HUDEP-2 (cell line): ENCODE measurements around the gene CFAP221.
A peak's percentile ranks its signal among the peaks of the same experiment; 100 is the strongest.

Experiments used
- DNase-seq, 76 experiments: peaks; one replicate each; lab custom pipeline; 2025; ENCODE audit not compliant: unreplicated experiment in 76 of 76; lab: John Stamatoyannopoulos, UW

The CFAP221 gene

GRCh38 chr2:119638685-119639554 is 94.7 kb downstream of the CFAP221 start:
- DNase-seq: peak in 1 of 76 experiments; percentile 2

- DNase-seq: peak in 55 of 76 experiments; percentile 2 to 71 (median 35)
Measured at GRCh38 chr2:119641562-119642258, 97.5 kb downstream of the CFAP221 start.

GRCh38 chr2:119644186-119644585 is 99.9 kb downstream of the CFAP221 start:
- DNase-seq: no peak

GRCh38 chr2:119645173-119645855 is 101.1 kb downstream of the CFAP221 start:
- DNase-seq: no peak

GRCh38 chr2:119646149-119646548 is 101.9 kb downstream of the CFAP221 start:
- no peak for DNase-seq

- DNase-seq: no peak
Measured at GRCh38 chr2:119647440-119648169, 103.4 kb downstream of the CFAP221 start.

GRCh38 chr2:119649364-119649917 is 105.2 kb downstream of the CFAP221 start:
- DNase-seq: no peak

- DNase-seq: no peak
Measured at GRCh38 chr2:119650206-119650605, 106.0 kb downstream of the CFAP221 start.

- DNase-seq: no peak
Measured at GRCh38 chr2:119650846-119651370, 106.7 kb downstream of the CFAP221 start.

GRCh38 chr2:119657466-119658145 is 113.4 kb downstream of the CFAP221 start:
- DNase-seq: no peak

- peak in 17 of 76 experiments; percentile 1 to 33 (median 14) for DNase-seq
Measured at GRCh38 chr2:119659601-119660342, 115.5 kb downstream of the CFAP221 start.

GRCh38 chr2:119660343-119660658 is 116.1 kb downstream of the CFAP221 start:
- DNase-seq: no peak

GRCh38 chr2:119662297-119662696 is 118.0 kb downstream of the CFAP221 start:
- no peak for DNase-seq

GRCh38 chr2:119668546-119668945 is 124.3 kb downstream of the CFAP221 start:
- no peak for DNase-seq

- no peak for DNase-seq
Measured at GRCh38 chr2:119671016-119671415, 126.8 kb downstream of the CFAP221 start.

GRCh38 chr2:119671752-119672151 is 127.5 kb downstream of the CFAP221 start:
- DNase-seq: no peak

GRCh38 chr2:119672161-119672862 is 128.1 kb downstream of the CFAP221 start:
- DNase-seq: no peak

- DNase-seq: no peak
Measured at GRCh38 chr2:119673796-119674195, 129.5 kb downstream of the CFAP221 start.
